HEK293T (cell line): ENCODE measurements around the gene RAB31.
A peak's percentile ranks its signal among the peaks of the same experiment; 100 is the strongest.

Experiments used
- CTCF ChIA-PET: fragments of 350-600 bp; formaldehyde crosslinking; extraction: SDS; loops from one replicate; lab custom pipeline; 2021; ENCODE audit warnings: antibody characterized with exemption, inconsistent platforms; lab: Yijun Ruan, JAX
- POLR2A ChIA-PET: fragments of 350-600 bp; formaldehyde crosslinking; extraction: SDS; loops from one replicate; lab custom pipeline; 2020; ENCODE audit warnings: antibody characterized with exemption, inconsistent platforms; lab: Yijun Ruan, JAX
- DNase-seq: peaks from one replicate; pipeline ENCODE4 v3.0.0; 2012; ENCODE audit warnings: mixed read lengths; ENCODE audit errors: extremely low spot score
- ARNT ChIP-seq: fragments of 450-650 bp; IDR thresholded peaks from 2 replicates; pipeline ENCODE4 v1.6.1; 2017; ENCODE audit warnings: mild to moderate bottlenecking
- BHLHE40 ChIP-seq: fragments of 450-650 bp; IDR thresholded peaks from 2 replicates; pipeline ENCODE4 v1.6.1; 2016; ENCODE audit warnings: mild to moderate bottlenecking, moderate library complexity, borderline replicate concordance
- CTBP1 ChIP-seq: fragments of 450-650 bp; IDR thresholded peaks from 2 replicates; pipeline ENCODE4 v1.6.1; 2016; ENCODE audit warnings: borderline replicate concordance
- ELF4 ChIP-seq: fragments of 450-650 bp; IDR thresholded peaks from 2 replicates; pipeline ENCODE4 v1.6.1; 2017; ENCODE audit warnings: antibody characterized with exemption
- FOXA1 ChIP-seq: fragments of 450-650 bp; IDR thresholded peaks from 2 replicates; pipeline ENCODE4 v1.6.1; 2016; ENCODE audit warnings: mild to moderate bottlenecking
- FOXK2 ChIP-seq: fragments of 450-650 bp; IDR thresholded peaks from 2 replicates; pipeline ENCODE4 v1.6.1; 2016; ENCODE audit warnings: mild to moderate bottlenecking
- FOXM1 ChIP-seq: fragments of 450-650 bp; IDR thresholded peaks from 2 replicates; pipeline ENCODE4 v1.6.1; 2017; ENCODE audit warnings: mild to moderate bottlenecking, borderline replicate concordance
- HDGF ChIP-seq: fragments of 450-650 bp; IDR thresholded peaks from 2 replicates; pipeline ENCODE4 v1.6.1; 2017; ENCODE audit warnings: antibody characterized with exemption, borderline replicate concordance
- L3MBTL2 ChIP-seq: fragments of 450-650 bp; conservative IDR thresholded peaks from 2 replicates; pipeline ENCODE4 v1.6.1; 2016; ENCODE audit warnings: mild to moderate bottlenecking
- LEF1 ChIP-seq: fragments of 450-650 bp; IDR thresholded peaks from 2 replicates; pipeline ENCODE4 v1.6.1; 2017; ENCODE audit warnings: mild to moderate bottlenecking, borderline replicate concordance
- NFRKB ChIP-seq: fragments of 450-650 bp; IDR thresholded peaks from 2 replicates; pipeline ENCODE4 v1.6.1; 2016; ENCODE audit warnings: mild to moderate bottlenecking, moderate library complexity
- SP1 ChIP-seq: fragments of 450-650 bp; IDR thresholded peaks from 2 replicates; pipeline ENCODE4 v1.6.1; 2017
- SUZ12 ChIP-seq: fragments of 450-650 bp; IDR thresholded peaks from 2 replicates; pipeline ENCODE4 v1.6.1; 2016; ENCODE audit warnings: mild to moderate bottlenecking
- TARDBP ChIP-seq: fragments of 450-650 bp; IDR thresholded peaks from 2 replicates; pipeline ENCODE4 v1.6.1; 2016
- ZNF384 ChIP-seq: fragments of 450-650 bp; IDR thresholded peaks from 2 replicates; pipeline ENCODE4 v1.6.1; 2016
- TF ChIP-seq, protein P1 (sequence below): fragments of 450-650 bp; IDR thresholded peaks from 2 replicates; pipeline ENCODE4 v1.6.1; 2016

The RAB31 gene

DNA sequence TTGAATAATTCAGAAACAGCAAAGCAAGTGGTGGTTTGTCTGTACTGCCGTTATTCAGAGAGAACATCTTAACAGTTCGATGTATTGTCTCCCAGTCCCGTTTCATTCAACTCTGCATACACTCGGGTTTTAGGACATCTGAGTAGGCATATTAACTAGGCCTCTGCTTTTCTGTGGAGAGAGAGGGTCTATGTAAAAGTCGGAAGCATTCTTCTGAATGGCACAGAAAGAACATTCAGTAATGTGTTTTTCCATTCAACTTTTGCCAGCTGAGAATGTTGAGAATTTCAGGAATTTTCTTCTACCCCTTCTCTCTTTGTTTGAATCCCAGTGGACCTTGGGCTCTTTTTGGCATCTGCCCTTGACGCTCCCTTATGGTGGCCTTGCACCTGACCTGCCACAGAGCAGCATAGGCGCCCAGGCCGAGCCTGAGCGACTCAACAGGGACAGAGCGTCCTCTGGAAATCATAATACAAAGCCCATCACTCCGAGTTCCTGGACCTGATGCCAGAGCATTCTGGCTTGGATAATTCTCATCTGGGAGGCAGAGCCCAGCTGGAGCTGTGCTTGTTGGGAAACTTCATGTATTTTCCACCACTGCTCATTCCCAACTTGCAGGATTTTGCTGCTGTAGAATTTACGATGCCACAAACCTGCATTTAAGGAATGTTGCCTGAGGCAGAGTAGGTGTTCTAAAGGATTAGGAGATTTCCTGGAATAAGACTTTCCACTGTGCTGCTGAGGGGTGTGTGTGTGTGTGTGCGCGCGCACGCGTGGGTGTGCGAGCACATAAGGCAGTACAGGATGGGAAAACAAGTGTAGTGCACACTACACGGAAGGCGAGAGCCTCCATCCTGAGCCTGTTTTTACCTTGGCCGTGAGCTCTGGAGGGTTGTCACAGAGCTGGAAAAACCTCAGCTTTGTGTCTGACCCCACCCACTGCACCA lies 100.5 kb downstream of the RAB31 start:
- TF ChIP-seq NFRKB, result no peak
- TF ChIP-seq BHLHE40, result no peak
- no peak for TF ChIP-seq ELF4
- TF ChIP-seq HDGF, result no peak
- TF ChIP-seq, protein P1, sequence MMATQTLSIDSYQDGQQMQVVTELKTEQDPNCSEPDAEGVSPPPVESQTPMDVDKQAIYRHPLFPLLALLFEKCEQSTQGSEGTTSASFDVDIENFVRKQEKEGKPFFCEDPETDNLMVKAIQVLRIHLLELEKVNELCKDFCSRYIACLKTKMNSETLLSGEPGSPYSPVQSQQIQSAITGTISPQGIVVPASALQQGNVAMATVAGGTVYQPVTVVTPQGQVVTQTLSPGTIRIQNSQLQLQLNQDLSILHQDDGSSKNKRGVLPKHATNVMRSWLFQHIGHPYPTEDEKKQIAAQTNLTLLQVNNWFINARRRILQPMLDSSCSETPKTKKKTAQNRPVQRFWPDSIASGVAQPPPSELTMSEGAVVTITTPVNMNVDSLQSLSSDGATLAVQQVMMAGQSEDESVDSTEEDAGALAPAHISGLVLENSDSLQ, result no peak
- DNase-seq, result no peak
- POLR2A ChIA-PET, result no interaction called here
- CTCF ChIA-PET, result no interaction called here

- CTCF ChIA-PET, result no interaction called here
- TF ChIP-seq FOXK2, result no peak
- TF ChIP-seq L3MBTL2, result no peak
- no peak for TF ChIP-seq LEF1
- no peak for TF ChIP-seq TARDBP
- TF ChIP-seq ARNT, result no peak
- TF ChIP-seq SUZ12, result no peak
- no peak for TF ChIP-seq ZNF384
- no peak for TF ChIP-seq ELF4
- no peak for TF ChIP-seq SP1
- TF ChIP-seq, protein P1, result no peak
- no peak for TF ChIP-seq NFRKB
- TF ChIP-seq FOXA1, result no peak
- no peak for TF ChIP-seq BHLHE40
- no peak for TF ChIP-seq HDGF
- no peak for TF ChIP-seq FOXM1
- TF ChIP-seq CTBP1, result no peak
- POLR2A ChIA-PET, result no interaction called here
- no peak for DNase-seq
These were observed 101.6 kb downstream of the RAB31 start for GRCh38 chr18:9809697-9810096.

DNA sequence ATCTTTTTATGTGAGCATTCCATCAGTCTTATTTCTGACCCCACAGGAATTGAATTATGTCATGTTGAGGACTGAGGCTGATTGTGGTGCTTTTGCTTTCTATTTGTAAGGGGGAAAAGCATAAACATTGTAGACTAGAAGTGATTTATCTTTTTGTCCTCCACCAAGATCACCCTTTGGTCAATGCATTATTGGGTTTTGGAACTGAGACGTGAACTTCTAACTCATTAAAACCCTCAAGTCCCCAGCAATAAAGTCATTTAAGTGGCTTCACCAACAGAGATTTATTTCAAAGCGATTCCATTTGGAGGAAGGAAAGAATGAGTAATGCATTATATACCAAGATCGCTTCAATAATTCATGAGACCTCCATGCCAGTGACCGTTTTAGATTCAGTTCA lies 102.2 kb downstream of the RAB31 start:
- POLR2A ChIA-PET, result no interaction called here

GRCh38 chr18:9810994-9811705 lies 103.0 kb downstream of the RAB31 start:
- POLR2A ChIA-PET, result no interaction called here
- DNase-seq, result no peak
- TF ChIP-seq ARNT (no peak), L3MBTL2 (no peak), FOXM1 (no peak), NFRKB (no peak), SP1 (no peak), FOXK2 (no peak), FOXA1 (no peak), HDGF (no peak), SUZ12 (no peak), BHLHE40 (no peak), CTBP1 (no peak), LEF1 (no peak), ELF4 (no peak), TARDBP (no peak), ZNF384 (no peak)
- TF ChIP-seq, protein P1, result no peak
- CTCF ChIA-PET, result no interaction called here

More for the DNA sequence above, 102.2 kb downstream of the RAB31 start:
- no peak for TF ChIP-seq ELF4
- no peak for TF ChIP-seq ARNT
- TF ChIP-seq, protein P1, result peak; percentile 67
- DNase-seq, result no peak
- CTCF ChIA-PET, result no interaction called here

- no peak for TF ChIP-seq BHLHE40
- no peak for TF ChIP-seq ELF4
- no peak for TF ChIP-seq ZNF384
- TF ChIP-seq, protein P1, result no peak
- TF ChIP-seq L3MBTL2, result no peak
- TF ChIP-seq FOXK2, result no peak
- TF ChIP-seq SUZ12, result no peak
- no peak for TF ChIP-seq SP1
- TF ChIP-seq TARDBP, result no peak
- no peak for TF ChIP-seq FOXM1
- DNase-seq, result no peak
- ChIA-PET CTCF (no interaction called here), POLR2A (no interaction called here)
These were observed 103.9 kb downstream of the RAB31 start for GRCh38 chr18:9811978-9812377.
